HepG2 (cell line): ENCODE results near the gene PRELID1. TPM values are rescaled to one million over a fixed set of nuclear protein-coding genes. Genes with fewer than 3 reads are reported as not detected.
A peak's percentile ranks its signal among the peaks of the same experiment; 100 is the strongest.

ENCODE experiments used
- ATF7 ChIP-seq, 2 experiments: fragments of 450-650 bp in 1 of 2; sonication (generic) in 1 of 2; formaldehyde crosslinking in 1 of 2; IDR thresholded peaks; 2 replicates each; pipeline versions ENCODE4 v1.4.0 to v1.6.1; 2016 to 2020; ENCODE audit warnings: antibody characterized with exemption in 1 of 2, mild to moderate bottlenecking in 1 of 2, missing genetic modification reagents in 1 of 2
- BRD4 ChIP-seq: sonication (generic); formaldehyde crosslinking; IDR thresholded peaks from 2 replicates; pipeline ENCODE4 v1.4.0; 2020; ENCODE audit warnings: missing genetic modification reagents
- CREB1 ChIP-seq, 2 experiments: fragments of 450-650 bp in 1 of 2; IDR thresholded peaks; 2 replicates each; pipeline ENCODE4 v1.6.1; 2016 to 2017; ENCODE audit warnings: control low read depth in 1 of 2, mild to moderate bottlenecking in 1 of 2, missing compliant biosample characterization in 1 of 2, missing genetic modification characterization in 1 of 2
- FOSL1 ChIP-seq: sonication (generic); formaldehyde crosslinking; IDR thresholded peaks from 2 replicates; pipeline ENCODE4 v1.9.0; 2021; ENCODE audit warnings: missing genetic modification reagents, borderline replicate concordance
- GABPA ChIP-seq, 2 experiments: IDR thresholded peaks; 2 replicates each; pipeline ENCODE4 v1.6.1; 2011 to 2016; ENCODE audit warnings: low read depth in 2 of 2, low read length in 1 of 2, missing biosample characterization in 1 of 2, missing genetic modification characterization in 1 of 2
- JUN ChIP-seq: sonication (generic); formaldehyde crosslinking; IDR thresholded peaks from 2 replicates; pipeline ENCODE4 v1.4.0; 2020; ENCODE audit warnings: mild to moderate bottlenecking, missing genetic modification reagents
- ONECUT2 ChIP-seq: sonication (generic); formaldehyde crosslinking; IDR thresholded peaks from 2 replicates; pipeline ENCODE4 v1.4.0; 2020; ENCODE audit warnings: missing genetic modification reagents
- PTBP1 ChIP-seq: fragments of 200-400 bp; formaldehyde crosslinking; IDR thresholded peaks from 2 replicates; pipeline ENCODE4 v1.6.1; 2018; ENCODE audit warnings: low read length, low read depth; ENCODE audit not compliant: poor library complexity, severe bottlenecking
- SP4 ChIP-seq: sonication (generic); formaldehyde crosslinking; IDR thresholded peaks from 2 replicates; pipeline ENCODE4 v1.8.1; 2023; ENCODE audit warnings: mild to moderate bottlenecking, missing genetic modification reagents
- SRSF1 ChIP-seq: fragments of 200-400 bp; formaldehyde crosslinking; optimal IDR thresholded peaks from 2 replicates; pipeline ENCODE3; 2017; ENCODE audit warnings: mild to moderate bottlenecking, low read depth, low read length, moderate library complexity
- ZNF577 ChIP-seq: sonication (generic); formaldehyde crosslinking; IDR thresholded peaks from 2 replicates; pipeline ENCODE4 v1.4.0; 2020; ENCODE audit warnings: mild to moderate bottlenecking, low read depth, missing genetic modification reagents, borderline replicate concordance
- ZNF7 ChIP-seq: IDR thresholded peaks from 2 replicates; pipeline ENCODE4 v1.6.1; 2016; ENCODE audit warnings: missing biosample characterization, missing genetic modification reagents
- ZSCAN31 ChIP-seq: sonication (generic); formaldehyde crosslinking; IDR thresholded peaks from 2 replicates; pipeline ENCODE4 v1.5.0; 2020; ENCODE audit warnings: low read depth, mild to moderate bottlenecking, missing genetic modification reagents
- polyA plus RNA-seq, 8 experiments: library from polyadenylated mRNA; depleted of rRNA in 3 of 8; stranded (reverse) in 7 of 8; unstranded in 1 of 8; fragments of >200 nt; fragmentation: Illumina TruSeq in 4 of 8; extraction: Trizol in 4 of 8; gene quantifications; 2 replicates each; pipeline versions ENCODE4 v1.2.1 to v1.2.3, GENCODE V29; 2011 to 2016; ENCODE audit warnings: low read depth in 4 of 8, missing spikeins in 1 of 8, mixed read lengths in 1 of 8; ENCODE audit not compliant: insufficient read depth in 1 of 8
- total RNA-seq, 5 experiments: library from RNA; depleted of rRNA; stranded (reverse); fragments of >200 nt; fragmentation: Illumina TruSeq; extraction: Trizol; gene quantifications; 2 replicates each; pipeline ENCODE4 v1.2.3, GENCODE V29; 2016; ENCODE audit warnings: low read depth in 1 of 5
- TF ChIP-seq, protein P1 (sequence below): IDR thresholded peaks from 2 replicates; pipeline ENCODE4 v1.6.1; 2016; ENCODE audit warnings: missing compliant biosample characterization, missing genetic modification reagents, borderline replicate concordance
- TF ChIP-seq, protein P2 (sequence below): IDR thresholded peaks from 2 replicates; pipeline ENCODE4 v1.6.1; 2016; ENCODE audit warnings: control low read depth
- TF ChIP-seq, protein P3 (sequence below): sonication (generic); formaldehyde crosslinking; IDR thresholded peaks from 2 replicates; pipeline ENCODE4 v1.4.0; 2020; ENCODE audit warnings: mild to moderate bottlenecking, missing genetic modification reagents
- TF ChIP-seq, protein P4 (sequence below): sonication (generic); formaldehyde crosslinking; IDR thresholded peaks from 2 replicates; pipeline ENCODE4 v1.4.0; 2020; ENCODE audit warnings: mild to moderate bottlenecking, missing genetic modification reagents
- TF ChIP-seq, protein P5 (sequence below): sonication (generic); formaldehyde crosslinking; conservative IDR thresholded peaks from 2 replicates; pipeline ENCODE4 v1.4.0; 2020; ENCODE audit warnings: missing genetic modification reagents
- TF ChIP-seq, protein P6 (sequence below): IDR thresholded peaks from 2 replicates; pipeline ENCODE4 v1.6.1; 2018; ENCODE audit warnings: missing genetic modification reagents

Gene PRELID1
- total and polyA plus RNA-seq, 2 of the 13 experiments (the other 11 are each of a cell fraction or from before 2014, with no cell fraction given): 250 to 271 TPM

DNA sequence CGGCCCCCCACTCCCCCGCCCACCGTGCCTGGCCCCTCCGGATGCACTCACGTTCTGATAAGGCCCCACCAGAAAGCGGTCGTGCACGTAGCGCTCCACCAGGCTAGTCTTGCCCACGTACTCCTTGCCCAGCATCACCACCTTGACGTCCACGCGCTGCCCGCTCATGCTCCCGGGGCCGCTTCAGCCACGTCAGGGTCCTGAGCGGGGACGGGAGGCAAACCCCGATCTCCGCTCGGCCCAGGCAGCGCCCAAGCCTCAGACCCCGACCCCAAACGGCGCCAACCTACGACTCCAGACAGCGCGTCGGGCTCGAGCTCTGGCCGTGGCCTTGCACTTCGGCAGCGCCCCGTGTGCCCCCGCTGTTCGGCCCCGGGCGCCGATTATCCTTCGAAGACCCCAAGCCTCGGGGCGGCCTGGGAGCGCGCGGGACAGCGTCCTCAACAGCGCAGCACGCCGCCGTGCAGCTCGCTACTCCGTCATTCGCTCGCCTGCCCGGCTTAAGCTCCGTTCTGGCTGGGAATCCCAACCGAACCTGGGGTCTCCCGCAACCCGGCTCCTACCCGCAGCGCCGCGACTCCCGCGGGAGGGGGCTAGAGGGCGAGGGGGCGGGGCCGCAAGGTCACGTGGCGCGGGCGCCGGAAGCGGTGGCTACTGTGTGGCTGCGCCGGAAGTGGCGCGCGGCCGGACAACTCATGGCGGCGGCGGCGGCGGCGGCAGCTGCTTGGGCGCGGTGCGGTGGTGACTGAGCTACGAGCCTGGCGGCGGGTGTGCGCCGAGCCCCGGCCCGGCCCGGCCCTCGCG, at the start of gene PRELID1, which contains the start of gene RAB24 (continued):
- TF ChIP-seq, protein P1, sequence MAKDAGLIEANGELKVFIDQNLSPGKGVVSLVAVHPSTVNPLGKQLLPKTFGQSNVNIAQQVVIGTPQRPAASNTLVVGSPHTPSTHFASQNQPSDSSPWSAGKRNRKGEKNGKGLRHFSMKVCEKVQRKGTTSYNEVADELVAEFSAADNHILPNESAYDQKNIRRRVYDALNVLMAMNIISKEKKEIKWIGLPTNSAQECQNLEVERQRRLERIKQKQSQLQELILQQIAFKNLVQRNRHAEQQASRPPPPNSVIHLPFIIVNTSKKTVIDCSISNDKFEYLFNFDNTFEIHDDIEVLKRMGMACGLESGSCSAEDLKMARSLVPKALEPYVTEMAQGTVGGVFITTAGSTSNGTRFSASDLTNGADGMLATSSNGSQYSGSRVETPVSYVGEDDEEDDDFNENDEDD (CRISPR knock-in tag): peak; percentile 45; the same call in 1 of the 2 replicates
- TF ChIP-seq PTBP1: peak; percentile 28
- no peak for TF ChIP-seq ZNF577 (CRISPR knock-in tag)
- TF ChIP-seq GABPA (IDR thresholded peaks at IDR 0.05; ENCODE audit: low read depth, low read length): no peak
- TF ChIP-seq GABPA (CRISPR knock-in tag; IDR thresholded peaks at IDR 0.05; ENCODE audit: low read depth): peak; percentile 80
- TF ChIP-seq JUN (CRISPR knock-in tag): no peak
- TF ChIP-seq ATF7 (IDR thresholded peaks at IDR 0.05): no peak
- no peak for TF ChIP-seq ATF7 (CRISPR knock-in tag; IDR thresholded peaks at IDR 0.05)
- TF ChIP-seq, protein P2, sequence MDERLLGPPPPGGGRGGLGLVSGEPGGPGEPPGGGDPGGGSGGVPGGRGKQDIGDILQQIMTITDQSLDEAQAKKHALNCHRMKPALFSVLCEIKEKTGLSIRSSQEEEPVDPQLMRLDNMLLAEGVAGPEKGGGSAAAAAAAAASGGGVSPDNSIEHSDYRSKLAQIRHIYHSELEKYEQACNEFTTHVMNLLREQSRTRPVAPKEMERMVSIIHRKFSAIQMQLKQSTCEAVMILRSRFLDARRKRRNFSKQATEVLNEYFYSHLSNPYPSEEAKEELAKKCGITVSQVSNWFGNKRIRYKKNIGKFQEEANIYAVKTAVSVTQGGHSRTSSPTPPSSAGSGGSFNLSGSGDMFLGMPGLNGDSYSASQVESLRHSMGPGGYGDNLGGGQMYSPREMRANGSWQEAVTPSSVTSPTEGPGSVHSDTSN (CRISPR knock-in tag): no peak
- TF ChIP-seq, protein P3, sequence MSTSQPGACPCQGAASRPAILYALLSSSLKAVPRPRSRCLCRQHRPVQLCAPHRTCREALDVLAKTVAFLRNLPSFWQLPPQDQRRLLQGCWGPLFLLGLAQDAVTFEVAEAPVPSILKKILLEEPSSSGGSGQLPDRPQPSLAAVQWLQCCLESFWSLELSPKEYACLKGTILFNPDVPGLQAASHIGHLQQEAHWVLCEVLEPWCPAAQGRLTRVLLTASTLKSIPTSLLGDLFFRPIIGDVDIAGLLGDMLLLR (CRISPR knock-in tag): peak; percentile 35; the same call in 1 of the 2 replicates
- 0 out of 2 replicates have a peak, but pooled peaks have one; percentile 9 for TF ChIP-seq ZSCAN31 (CRISPR knock-in tag)
- TF ChIP-seq, protein P4, sequence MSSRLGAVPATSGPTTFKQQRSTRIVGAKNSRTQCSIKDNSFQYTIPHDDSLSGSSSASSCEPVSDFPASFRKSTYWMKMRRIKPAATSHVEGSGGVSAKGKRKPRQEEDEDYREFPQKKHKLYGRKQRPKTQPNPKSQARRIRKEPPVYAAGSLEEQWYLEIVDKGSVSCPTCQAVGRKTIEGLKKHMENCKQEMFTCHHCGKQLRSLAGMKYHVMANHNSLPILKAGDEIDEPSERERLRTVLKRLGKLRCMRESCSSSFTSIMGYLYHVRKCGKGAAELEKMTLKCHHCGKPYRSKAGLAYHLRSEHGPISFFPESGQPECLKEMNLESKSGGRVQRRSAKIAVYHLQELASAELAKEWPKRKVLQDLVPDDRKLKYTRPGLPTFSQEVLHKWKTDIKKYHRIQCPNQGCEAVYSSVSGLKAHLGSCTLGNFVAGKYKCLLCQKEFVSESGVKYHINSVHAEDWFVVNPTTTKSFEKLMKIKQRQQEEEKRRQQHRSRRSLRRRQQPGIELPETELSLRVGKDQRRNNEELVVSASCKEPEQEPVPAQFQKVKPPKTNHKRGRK (CRISPR knock-in tag): 0 out of 2 replicates have a peak, but pooled peaks have one; percentile 77
- no peak for TF ChIP-seq ONECUT2
- TF ChIP-seq BRD4 (CRISPR knock-in tag): no peak
- TF ChIP-seq, protein P5, sequence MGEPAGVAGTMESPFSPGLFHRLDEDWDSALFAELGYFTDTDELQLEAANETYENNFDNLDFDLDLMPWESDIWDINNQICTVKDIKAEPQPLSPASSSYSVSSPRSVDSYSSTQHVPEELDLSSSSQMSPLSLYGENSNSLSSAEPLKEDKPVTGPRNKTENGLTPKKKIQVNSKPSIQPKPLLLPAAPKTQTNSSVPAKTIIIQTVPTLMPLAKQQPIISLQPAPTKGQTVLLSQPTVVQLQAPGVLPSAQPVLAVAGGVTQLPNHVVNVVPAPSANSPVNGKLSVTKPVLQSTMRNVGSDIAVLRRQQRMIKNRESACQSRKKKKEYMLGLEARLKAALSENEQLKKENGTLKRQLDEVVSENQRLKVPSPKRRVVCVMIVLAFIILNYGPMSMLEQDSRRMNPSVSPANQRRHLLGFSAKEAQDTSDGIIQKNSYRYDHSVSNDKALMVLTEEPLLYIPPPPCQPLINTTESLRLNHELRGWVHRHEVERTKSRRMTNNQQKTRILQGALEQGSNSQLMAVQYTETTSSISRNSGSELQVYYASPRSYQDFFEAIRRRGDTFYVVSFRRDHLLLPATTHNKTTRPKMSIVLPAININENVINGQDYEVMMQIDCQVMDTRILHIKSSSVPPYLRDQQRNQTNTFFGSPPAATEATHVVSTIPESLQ (CRISPR knock-in tag): 0 out of 2 replicates have a peak, but pooled peaks have one; percentile 47
- no peak; the same call in 1 of the 2 replicates for TF ChIP-seq CREB1 (IDR thresholded peaks at IDR 0.05)
- TF ChIP-seq CREB1 (CRISPR knock-in tag; IDR thresholded peaks at IDR 0.05): no peak
- TF ChIP-seq FOSL1: 0 out of 2 replicates have a peak, but pooled peaks have one; percentile 11
- TF ChIP-seq, protein P6, sequence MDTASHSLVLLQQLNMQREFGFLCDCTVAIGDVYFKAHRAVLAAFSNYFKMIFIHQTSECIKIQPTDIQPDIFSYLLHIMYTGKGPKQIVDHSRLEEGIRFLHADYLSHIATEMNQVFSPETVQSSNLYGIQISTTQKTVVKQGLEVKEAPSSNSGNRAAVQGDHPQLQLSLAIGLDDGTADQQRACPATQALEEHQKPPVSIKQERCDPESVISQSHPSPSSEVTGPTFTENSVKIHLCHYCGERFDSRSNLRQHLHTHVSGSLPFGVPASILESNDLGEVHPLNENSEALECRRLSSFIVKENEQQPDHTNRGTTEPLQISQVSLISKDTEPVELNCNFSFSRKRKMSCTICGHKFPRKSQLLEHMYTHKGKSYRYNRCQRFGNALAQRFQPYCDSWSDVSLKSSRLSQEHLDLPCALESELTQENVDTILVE: 0 out of 2 replicates have a peak, but pooled peaks have one; percentile 32
- TF ChIP-seq SP4 (CRISPR knock-in tag): peak; percentile 66; the same call in 1 of the 2 replicates
- TF ChIP-seq SRSF1: no peak
- TF ChIP-seq ZNF7 (CRISPR knock-in tag): no peak
